K562 (cell line): ENCODE results near the gene ZNF541. TPM values are rescaled to one million over a fixed set of nuclear protein-coding genes. Genes with fewer than 3 reads are reported as not detected.

ENCODE experiments used
- ADNP ChIP-seq: fragments of 200-800 bp; sonication (Bioruptor generic); IDR thresholded peaks from 2 replicates; pipeline ENCODE4 v1.6.1; 2016; ENCODE audit warnings: missing genetic modification characterization, missing compliant biosample characterization
- ATF2 ChIP-seq: sonication (generic); formaldehyde crosslinking; IDR thresholded peaks from 2 replicates; pipeline ENCODE4 v1.8.1; 2022; ENCODE audit warnings: missing genetic modification reagents
- BHLHE40 ChIP-seq: IDR thresholded peaks from 2 replicates; pipeline ENCODE4 v1.6.1; 2011; ENCODE audit warnings: low read length, improper control_type of control experiment
- CREB3L1 ChIP-seq: fragments of 450-650 bp; IDR thresholded peaks from 2 replicates; pipeline ENCODE4 v1.6.1; 2014; ENCODE audit warnings: low read depth, mild to moderate bottlenecking, moderate library complexity, borderline replicate concordance
- CXXC5 ChIP-seq: fragments of 250-450 bp; sonication (Bioruptor Pico); IDR thresholded peaks from 2 replicates; pipeline ENCODE4 v1.8.0; 2022; ENCODE audit warnings: inconsistent platforms, mild to moderate bottlenecking, moderate library complexity
- FOXM1 ChIP-seq, 2 experiments: fragments of 450-650 bp in 1 of 2; sonication (generic) in 1 of 2; formaldehyde crosslinking in 1 of 2; IDR thresholded peaks; 2 replicates each; pipeline versions ENCODE4 v1.6.1 to v1.9.0; 2017 to 2022; ENCODE audit warnings: low read depth in 2 of 2, mild to moderate bottlenecking in 2 of 2, missing genetic modification reagents in 1 of 2, moderate library complexity in 1 of 2
- HMGN3 ChIP-seq: IDR thresholded peaks from 2 replicates; pipeline ENCODE4 v1.6.1; 2011; ENCODE audit warnings: borderline replicate concordance, low read depth, mild to moderate bottlenecking, mixed read lengths, low read length; ENCODE audit not compliant: insufficient read length; ENCODE audit errors: extremely low read depth
- MTA1 ChIP-seq: fragments of 450-650 bp; IDR thresholded peaks from 2 replicates; pipeline ENCODE4 v1.6.1; 2017; ENCODE audit warnings: borderline replicate concordance
- PKNOX1 ChIP-seq: fragments of 450-650 bp; IDR thresholded peaks from 2 replicates; pipeline ENCODE4 v1.6.1; 2016
- POLR2B ChIP-seq: fragments of 450-650 bp; IDR thresholded peaks from 2 replicates; pipeline ENCODE4 v1.6.1; 2018; ENCODE audit warnings: low read depth; ENCODE audit not compliant: partially characterized antibody
- TOE1 ChIP-seq, 2 experiments: fragments of 450-650 bp in 1 of 2; sonication (generic) in 1 of 2; formaldehyde crosslinking in 1 of 2; IDR thresholded peaks; 2 replicates each; pipeline versions ENCODE4 v1.7.1 to v1.8.0; 2016 to 2022; ENCODE audit warnings: borderline replicate concordance in 2 of 2, mild to moderate bottlenecking in 2 of 2, antibody characterized with exemption in 1 of 2, inconsistent platforms in 1 of 2, low read depth in 1 of 2, missing genetic modification reagents in 1 of 2, moderate library complexity in 1 of 2
- ZNF79 ChIP-seq: fragments of 250-450 bp; sonication (Bioruptor Pico); IDR thresholded peaks from 2 replicates; pipeline ENCODE4 v1.4.0; 2020; ENCODE audit warnings: low read depth, mild to moderate bottlenecking, moderate library complexity
- ZSCAN32 ChIP-seq: fragments of 450-650 bp; formaldehyde crosslinking; IDR thresholded peaks from 2 replicates; pipeline ENCODE4 v1.4.0; 2020; ENCODE audit warnings: mild to moderate bottlenecking, moderate library complexity
- polyA plus RNA-seq, 8 experiments: library from polyadenylated mRNA; depleted of rRNA in 4 of 8; stranded (reverse) in 5 of 8; unstranded in 3 of 8; fragments of >200 nt; fragmentation: Nextera tagmentation in 2 of 8; fragmentation: Illumina TruSeq in 1 of 8; extraction: Ambion mirVana in 2 of 8; extraction: Trizol in 1 of 8; gene quantifications; 2 replicates each; pipeline versions ENCODE4 v1.2.1 to v1.2.3, GENCODE V29; 2011 to 2014; ENCODE audit warnings: inconsistent platforms in 1 of 8, missing spikeins in 1 of 8
- total RNA-seq, 7 experiments: library from RNA; depleted of rRNA in 6 of 7; stranded (reverse); fragments of >200 nt in 6 of 7; fragmentation: Illumina TruSeq in 2 of 7; extraction: Trizol in 2 of 7; gene quantifications; 2 replicates each; pipeline versions ENCODE4 v1.2.1 to v1.2.3, GENCODE V29; 2011 to 2021; ENCODE audit warnings: low replicate concordance in 1 of 7

Gene ZNF541
- total and polyA plus RNA-seq, 9 of the 15 experiments (the other 6 are each of a cell fraction or from before 2014, with no cell fraction given) = 0.04 to 0.11 (median 0.05) TPM; not detected in 1

GRCh38 chr19:47600246-47601179, 27.6 kb upstream of the ZNF541 start (continued):
- TF ChIP-seq TOE1 (IDR thresholded peaks at IDR 0.05; ENCODE audit: borderline replicate concordance) (0 out of 2 replicates have a peak, but pooled peaks have one; percentile 37), TOE1 (CRISPR knock-in tag; IDR thresholded peaks at IDR 0.05; ENCODE audit: borderline replicate concordance, low read depth) (no peak), PKNOX1 (peak; percentile 71), ZSCAN32 (CRISPR knock-in tag) (no peak), ZNF79 (no peak), ADNP (tag) (peak; percentile 68), ATF2 (CRISPR knock-in tag) (no peak), CREB3L1 (no peak), CXXC5 (peak; percentile 94), POLR2B (peak; percentile 71), MTA1 (no peak), HMGN3 (peak; percentile 86), FOXM1 (IDR thresholded peaks at IDR 0.05; ENCODE audit: low read depth) (peak; percentile 79), FOXM1 (CRISPR knock-in tag; IDR thresholded peaks at IDR 0.05; ENCODE audit: low read depth) (peak; percentile 31; the same call in 1 of the 2 replicates), BHLHE40 (peak; percentile 65)
